ENCODE results near the gene SHPK. TPM values are rescaled to one million over a fixed set of nuclear protein-coding genes. Genes with fewer than 3 reads are reported as not detected.

Gene SHPK
- total RNA-seq, 6 donors from 2014 or later = 10.5 to 25.1 (median 12.4) TPM

DNA sequence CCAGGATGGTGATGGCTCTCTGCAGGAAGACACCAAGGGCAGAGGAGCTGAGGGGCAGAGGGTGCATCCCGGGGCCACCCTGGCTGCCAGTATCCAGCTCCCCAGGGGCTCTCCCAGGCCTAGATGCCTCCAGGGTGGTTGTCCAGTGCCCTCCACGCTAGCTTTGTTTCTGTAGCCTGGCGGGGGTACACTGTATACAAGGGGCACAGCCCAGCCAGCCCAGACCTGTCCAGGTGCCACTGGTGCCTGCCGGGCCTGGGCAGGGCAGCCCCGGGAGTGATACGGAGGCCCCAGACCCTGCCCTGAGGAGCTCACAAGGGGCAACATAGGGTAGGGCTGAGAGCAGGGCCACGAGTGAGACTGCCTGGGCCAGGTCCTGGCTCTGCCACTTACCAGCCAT, 63.8 kb downstream of the SHPK start:
- no peaks in the 10 kb centered on the region for H3K27me3 ChIP-seq
- no peak overlapping the region for H3K4me3 ChIP-seq
- peak in 1 of 2 donors; percentile 63 for DNase-seq
- no peak for TF ChIP-seq EP300 (IDR thresholded peaks at IDR 0.05)
- no peak for TF ChIP-seq POLR2A (IDR thresholded peaks at IDR 0.05)
- TF ChIP-seq, protein P1, sequence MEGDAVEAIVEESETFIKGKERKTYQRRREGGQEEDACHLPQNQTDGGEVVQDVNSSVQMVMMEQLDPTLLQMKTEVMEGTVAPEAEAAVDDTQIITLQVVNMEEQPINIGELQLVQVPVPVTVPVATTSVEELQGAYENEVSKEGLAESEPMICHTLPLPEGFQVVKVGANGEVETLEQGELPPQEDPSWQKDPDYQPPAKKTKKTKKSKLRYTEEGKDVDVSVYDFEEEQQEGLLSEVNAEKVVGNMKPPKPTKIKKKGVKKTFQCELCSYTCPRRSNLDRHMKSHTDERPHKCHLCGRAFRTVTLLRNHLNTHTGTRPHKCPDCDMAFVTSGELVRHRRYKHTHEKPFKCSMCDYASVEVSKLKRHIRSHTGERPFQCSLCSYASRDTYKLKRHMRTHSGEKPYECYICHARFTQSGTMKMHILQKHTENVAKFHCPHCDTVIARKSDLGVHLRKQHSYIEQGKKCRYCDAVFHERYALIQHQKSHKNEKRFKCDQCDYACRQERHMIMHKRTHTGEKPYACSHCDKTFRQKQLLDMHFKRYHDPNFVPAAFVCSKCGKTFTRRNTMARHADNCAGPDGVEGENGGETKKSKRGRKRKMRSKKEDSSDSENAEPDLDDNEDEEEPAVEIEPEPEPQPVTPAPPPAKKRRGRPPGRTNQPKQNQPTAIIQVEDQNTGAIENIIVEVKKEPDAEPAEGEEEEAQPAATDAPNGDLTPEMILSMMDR (IDR thresholded peaks at IDR 0.05) = no peak
- TF ChIP-seq POLR2AphosphoS5 (IDR thresholded peaks at IDR 0.05) = no peak
- ATAC-seq (ENCODE audit: low FRiP score in 2 of 2) = peak in 1 of 2 donors; percentile 23
- no peaks in the 10 kb centered on the region for H3K9me3 ChIP-seq
- H3K36me3 ChIP-seq = peaks cover 0 to 34% (median 13%) of the 10 kb centered on the region in 4 donors
- 86 to 96% methylated on average over 1 to 5 of the region's 7 CpGs for WGBS, 2 donors
- H3K27ac ChIP-seq = no peak overlapping the region
- no peaks in the 10 kb centered on the region for H3K4me1 ChIP-seq

DNA sequence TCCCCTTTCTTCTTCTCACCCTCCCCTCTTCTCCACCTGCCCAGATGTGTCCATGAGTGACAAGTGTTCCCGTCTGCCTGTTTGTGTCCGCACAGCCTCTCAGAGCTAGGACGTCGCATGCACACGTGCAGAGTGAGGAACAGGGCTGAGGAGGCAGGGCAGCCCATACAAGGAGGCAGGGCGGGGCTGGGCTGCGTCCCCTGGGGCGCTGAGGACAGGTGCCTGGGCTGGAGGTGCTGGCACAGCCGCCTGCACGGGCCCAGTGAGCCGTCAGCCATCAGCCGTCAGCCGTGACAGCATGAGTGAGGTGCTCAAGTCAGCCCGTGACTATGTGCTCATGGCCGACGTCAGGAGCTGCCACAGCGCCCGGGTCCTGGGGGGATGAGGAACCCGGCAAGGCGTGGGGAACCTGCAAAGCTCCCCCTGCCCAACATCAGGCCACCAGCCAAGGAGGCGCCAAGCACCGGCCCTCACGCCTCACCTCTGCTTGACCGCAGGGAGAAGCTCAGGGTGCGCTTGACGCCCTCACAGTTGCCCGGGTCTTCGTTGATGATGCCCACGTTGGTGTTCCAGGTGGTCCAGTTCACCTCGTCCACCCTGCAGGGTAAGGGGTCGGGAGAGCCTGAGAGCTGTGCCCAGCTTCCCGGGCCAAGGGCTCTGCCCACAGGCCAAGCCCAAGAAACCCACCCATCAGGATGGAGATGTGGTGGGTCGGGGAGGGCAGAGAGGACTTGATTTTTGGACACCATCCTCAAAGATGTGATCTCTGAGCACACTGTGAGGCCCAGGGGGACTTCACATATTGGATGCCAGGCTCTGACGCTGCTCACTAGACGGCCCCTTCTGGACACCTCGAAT, 64.8 kb downstream of the SHPK start:
- ATAC-seq (ENCODE audit: low FRiP score in 2 of 2) (peak in 1 of 2 donors; percentile 6), DNase-seq (peak in 1 of 2 donors; percentile 78)
- WGBS, 2 donors = 93 to 96% methylated on average over 11 to 35 of the region's 36 CpGs
- TF ChIP-seq, protein P1 (IDR thresholded peaks at IDR 0.05) = no peak
- TF ChIP-seq POLR2AphosphoS5 (IDR thresholded peaks at IDR 0.05) = no peak
- no peak for TF ChIP-seq POLR2A (IDR thresholded peaks at IDR 0.05)
- no peak for TF ChIP-seq EP300 (IDR thresholded peaks at IDR 0.05)
- no peaks in the 10 kb centered on the region for H3K4me1 ChIP-seq
- H3K36me3 ChIP-seq = peaks cover 0 to 36% (median 13%) of the 10 kb centered on the region in 4 donors
- H3K27ac ChIP-seq = no peak overlapping the region
- H3K27me3 ChIP-seq = no peaks in the 10 kb centered on the region
- H3K9me3 ChIP-seq = no peaks in the 10 kb centered on the region
- no peak overlapping the region for H3K4me3 ChIP-seq

DNA sequence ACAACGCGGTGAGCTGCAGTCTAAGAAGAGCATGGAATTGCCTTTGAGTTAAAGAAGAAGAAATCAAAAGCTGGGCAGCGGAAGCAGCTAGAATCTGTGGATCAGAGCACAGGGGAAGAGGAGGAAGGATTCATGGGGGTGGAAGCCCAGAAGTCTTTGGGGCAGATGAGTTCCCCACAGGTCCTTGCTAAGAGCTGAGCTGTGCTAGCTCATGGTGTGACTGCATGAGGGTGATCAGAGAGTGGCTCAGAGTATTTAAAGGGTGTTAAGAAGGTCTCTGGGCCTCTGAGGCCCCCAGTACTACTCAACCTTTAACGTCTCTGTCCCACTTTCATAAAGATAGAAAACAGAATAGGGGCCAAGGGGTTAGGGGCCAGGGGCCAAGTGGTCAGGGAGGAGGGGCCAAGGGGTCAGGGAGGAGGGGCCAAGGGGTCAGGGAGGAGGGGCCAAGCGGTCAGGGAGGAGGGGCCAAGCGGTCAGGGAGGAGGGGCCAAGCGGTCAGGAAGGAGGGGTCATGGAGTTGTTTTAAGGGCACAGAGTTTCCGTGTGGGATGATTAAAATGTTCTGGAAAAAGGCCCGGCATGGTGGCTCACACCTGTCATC, 66.4 kb downstream of the SHPK start:
- Histone ChIP-seq H3K27me3 (no peaks in the 10 kb centered on the region), H3K27ac (no peak overlapping the region), H3K4me1 (no peaks in the 10 kb centered on the region), H3K36me3 (peaks cover 0 to 40% (median 13%) of the 10 kb centered on the region in 4 donors), H3K4me3 (no peak overlapping the region), H3K9me3 (no peaks in the 10 kb centered on the region)
- 92 to 95% methylated on average over 9 of the region's 9 CpGs for WGBS, 2 donors
- DNase-seq (no peak), ATAC-seq (ENCODE audit: low FRiP score in 2 of 2) (no peak)
- TF ChIP-seq, protein P1 (IDR thresholded peaks at IDR 0.05) = no peak
- TF ChIP-seq POLR2AphosphoS5 (IDR thresholded peaks at IDR 0.05) (no peak), EP300 (IDR thresholded peaks at IDR 0.05) (no peak), POLR2A (IDR thresholded peaks at IDR 0.05) (no peak)

DNA sequence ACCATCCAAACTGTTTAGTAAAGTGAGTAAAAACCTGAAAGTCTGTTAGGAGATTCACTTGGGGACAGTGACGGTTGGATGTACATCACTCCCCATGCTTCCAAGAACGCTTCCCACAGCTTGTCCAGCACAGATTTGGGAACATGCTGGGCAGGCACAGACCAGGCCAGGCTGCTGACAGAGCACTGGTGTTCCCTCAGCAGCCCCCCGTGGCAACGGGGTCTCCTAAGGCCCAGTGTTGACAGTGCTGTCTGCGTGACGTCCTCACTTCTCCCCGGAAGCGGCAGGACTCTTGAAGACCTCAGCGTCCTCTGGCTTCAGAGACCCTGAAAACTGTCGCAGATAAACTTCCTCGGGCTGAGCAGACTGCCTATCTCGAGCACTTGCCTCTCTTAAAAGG, 69.5 kb downstream of the SHPK start:
- TF ChIP-seq POLR2A (IDR thresholded peaks at IDR 0.05) (no peak), EP300 (IDR thresholded peaks at IDR 0.05) (no peak), POLR2AphosphoS5 (IDR thresholded peaks at IDR 0.05) (no peak)
- TF ChIP-seq, protein P1 (IDR thresholded peaks at IDR 0.05) = no peak
- H3K27ac ChIP-seq = no peak overlapping the region
- H3K36me3 ChIP-seq = peaks cover 0 to 26% (median 6%) of the 10 kb centered on the region in 4 donors
- no peaks in the 10 kb centered on the region for H3K27me3 ChIP-seq
- 89 to 95% methylated on average over 12 of the region's 12 CpGs for WGBS, 2 donors
- no peak for ATAC-seq (ENCODE audit: low FRiP score in 2 of 2)
- H3K4me3 ChIP-seq = no peak overlapping the region
- no peaks in the 10 kb centered on the region for H3K4me1 ChIP-seq
- H3K9me3 ChIP-seq = no peaks in the 10 kb centered on the region
- no peak for DNase-seq

Measured in upper lobe of left lung (tissue), 6 donors.